Prostate gland (tissue), 2 donors: ENCODE measurements around the gene SPIRE2.

Experiments used
- CTCF ChIP-seq, 4 experiments: fragments of 200-600 bp in 2 of 4; fragments of 450-650 bp in 2 of 4; sonication (generic) in 2 of 4; IDR thresholded peaks; 1 replicate in 3 of 4; 2 replicates in 1 of 4; pipeline ENCODE4 v1.5.1; 2016 to 2019; ENCODE audit warnings: antibody characterized with exemption in 4 of 4, mild to moderate bottlenecking in 2 of 4, moderate library complexity in 2 of 4
- POLR2AphosphoS5 ChIP-seq: sonication (generic); formaldehyde crosslinking; IDR thresholded peaks from one replicate; pipeline ENCODE4 v1.6.1; 2017; ENCODE audit warnings: antibody characterized with exemption

GRCh38 chr16:89841275-89841674 is 13.0 kb downstream of the SPIRE2 start:
- TF ChIP-seq CTCF (IDR thresholded peaks at IDR 0.05) = no peak
- no peak for TF ChIP-seq POLR2AphosphoS5
